GM12864 (cell line): ENCODE results near the gene ESYT1.

Experiments used
- DNase-seq: peaks from one replicate; pipeline ENCODE4 v3.0.0-alpha.2; 2011; ENCODE audit warnings: low read depth
- H3K4me3 ChIP-seq: 2 replicates; pipeline ENCODE4 v1.5.1; 2011; ENCODE audit warnings: mild to moderate bottlenecking, low read depth, low read length, control low read depth
- CTCF ChIP-seq: IDR thresholded peaks from 2 replicates; pipeline ENCODE4 v1.5.1; 2011; ENCODE audit warnings: low read depth, mild to moderate bottlenecking, moderate library complexity, low read length, control low read depth, inconsistent platforms; ENCODE audit errors: missing control alignments

The ESYT1 gene

DNA sequence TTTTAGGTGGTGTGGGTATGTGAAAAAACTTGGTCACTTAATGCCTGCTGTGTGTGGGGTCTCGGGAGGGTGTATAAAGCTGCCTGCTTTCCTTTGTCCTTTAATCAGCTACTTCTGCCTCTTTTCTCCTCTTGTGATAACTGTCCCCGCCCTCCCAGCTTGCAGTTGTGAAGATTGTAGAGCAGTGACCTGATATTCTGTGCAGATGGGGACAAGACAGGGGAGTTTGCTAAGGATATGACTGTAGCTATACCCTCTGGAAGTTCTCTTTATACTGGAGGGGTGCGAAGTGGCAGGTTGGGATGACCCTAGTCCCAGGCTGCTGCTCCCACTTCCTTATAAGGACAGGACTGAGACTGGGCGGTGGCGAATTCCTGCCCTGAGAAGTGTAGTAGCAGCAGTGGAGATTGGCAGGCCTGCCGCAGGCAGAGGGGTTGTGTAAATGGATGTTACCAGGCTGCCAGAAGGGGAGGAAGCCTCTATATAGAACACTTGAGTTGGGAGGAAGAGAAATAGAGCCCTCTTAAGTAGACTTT lies 30.9 kb downstream of the ESYT1 start:
- TF ChIP-seq CTCF: no peak
- DNase-seq: no peak
- H3K4me3 ChIP-seq: peak overlapping the region; percentile 80

DNA sequence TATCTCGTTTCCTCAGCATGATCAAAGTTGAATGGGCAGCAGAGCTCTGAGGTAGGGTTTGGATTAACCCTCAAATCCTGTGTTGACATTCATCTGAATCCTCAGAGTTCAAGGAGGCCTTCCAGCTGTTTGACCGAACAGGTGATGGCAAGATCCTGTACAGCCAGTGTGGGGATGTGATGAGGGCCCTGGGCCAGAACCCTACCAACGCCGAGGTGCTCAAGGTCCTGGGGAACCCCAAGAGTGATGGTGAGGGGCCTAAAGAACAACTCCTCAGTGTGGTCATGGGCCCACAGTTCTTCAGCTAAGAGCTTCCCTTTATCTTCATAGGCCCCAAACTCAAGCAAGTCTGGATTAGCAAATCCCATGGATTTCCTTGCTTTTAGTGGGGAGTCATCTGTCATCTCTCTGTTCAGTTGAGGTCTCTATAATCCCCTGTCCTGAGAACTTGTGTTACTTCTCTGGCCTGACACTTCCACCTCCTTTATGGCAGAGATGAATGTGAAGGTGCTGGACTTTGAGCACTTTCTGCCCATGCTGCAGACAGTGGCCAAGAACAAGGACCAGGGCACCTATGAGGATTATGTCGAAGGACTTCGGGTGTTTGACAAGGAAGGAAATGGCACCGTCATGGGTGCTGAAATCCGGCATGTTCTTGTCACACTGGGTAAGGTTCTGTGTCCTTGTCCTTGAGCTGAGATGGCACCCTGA lies 31.6 kb downstream of the ESYT1 start:
- TF ChIP-seq CTCF: no peak
- peak overlapping the region; percentile 80 for H3K4me3 ChIP-seq
- DNase-seq: no peak

DNA sequence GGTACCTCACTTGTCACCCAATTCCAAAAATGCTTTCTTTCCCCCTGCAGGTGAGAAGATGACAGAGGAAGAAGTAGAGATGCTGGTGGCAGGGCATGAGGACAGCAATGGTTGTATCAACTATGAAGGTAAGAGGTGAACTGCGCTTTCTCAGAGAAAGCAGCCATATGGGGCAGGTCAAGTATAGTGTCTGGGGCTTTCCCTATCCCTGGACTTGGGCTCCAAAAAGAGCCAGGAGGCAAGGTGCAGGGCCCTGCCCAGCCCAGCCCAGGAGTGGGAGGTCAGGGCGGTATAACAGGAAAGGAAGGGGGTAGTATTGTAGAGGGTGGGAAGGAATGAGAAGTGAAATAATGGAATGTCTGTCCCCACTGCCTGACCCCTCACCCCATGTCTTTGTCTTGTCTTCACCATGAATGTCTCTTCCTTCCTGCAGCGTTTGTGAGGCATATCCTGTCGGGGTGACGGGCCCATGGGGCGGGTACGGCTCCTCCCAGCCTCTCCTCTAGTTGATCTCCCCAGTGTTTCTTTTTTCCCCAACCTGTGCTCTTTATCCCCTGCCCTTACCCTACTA lies 32.2 kb downstream of the ESYT1 start:
- H3K4me3 ChIP-seq: peak overlapping the region; percentile 80
- no peak for TF ChIP-seq CTCF
- no peak for DNase-seq

- no peak for DNase-seq
- peak overlapping the region; percentile 80 for H3K4me3 ChIP-seq
- no peak for TF ChIP-seq CTCF
Measured at GRCh38 chr12:56160894-56161689, 33.0 kb downstream of the ESYT1 start.

DNA sequence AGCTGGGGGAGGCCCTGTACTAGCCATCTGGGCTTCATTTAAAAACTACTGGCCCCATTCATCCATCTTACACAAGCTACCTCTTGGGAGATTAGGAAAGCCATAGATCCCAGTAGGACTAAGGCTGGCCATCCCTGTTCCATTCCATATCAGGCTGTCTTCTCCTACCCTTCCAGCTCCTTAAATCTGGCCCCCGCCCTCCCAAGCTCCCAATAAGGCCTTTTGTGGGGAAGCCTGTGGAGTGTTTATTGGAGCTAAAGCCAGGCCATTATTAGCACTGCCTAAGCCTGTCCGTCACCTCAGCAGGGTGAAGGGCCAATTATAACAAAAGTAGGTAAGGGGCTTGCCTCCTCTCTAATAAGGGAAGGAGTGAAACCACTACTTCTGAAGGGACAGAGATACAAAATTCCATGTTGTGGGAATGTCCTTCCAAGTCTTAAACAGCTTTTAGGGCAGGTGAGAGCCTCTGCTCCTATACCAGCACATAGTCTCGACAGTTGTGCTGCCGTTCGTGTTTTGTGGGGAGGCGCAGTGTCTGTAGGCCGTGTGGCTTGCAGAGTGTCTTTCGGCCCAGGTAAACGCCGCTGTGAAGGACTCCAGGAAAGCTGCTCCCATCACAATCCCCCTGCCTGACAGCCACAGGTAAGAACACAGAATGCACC lies 33.8 kb downstream of the ESYT1 start:
- H3K4me3 ChIP-seq: no peak overlapping the region

More for the DNA sequence above, 33.8 kb downstream of the ESYT1 start:
- no peak for DNase-seq
- TF ChIP-seq CTCF: no peak
